GM19025 (cell line): Measurements from ENCODE around the gene DDX25.

ENCODE experiments used
- ATAC-seq: cut with Tn5 transposase; IDR thresholded peaks from one replicate; pipeline ENCODE4 v1.9.1; 2021; ENCODE audit warnings: mild to moderate bottlenecking, low read depth, moderate library complexity; ENCODE audit not compliant: unreplicated experiment

Gene DDX25

GRCh38 chr11:125968354-125968753 is 64.0 kb downstream of the DDX25 start:
- no peak for ATAC-seq

- ATAC-seq = no peak
Measured at GRCh38 chr11:125971618-125972017, 67.3 kb downstream of the DDX25 start.

GRCh38 chr11:125974284-125974683 is 70.0 kb downstream of the DDX25 start:
- ATAC-seq = no peak

GRCh38 chr11:125975634-125976033 is 71.3 kb downstream of the DDX25 start:
- ATAC-seq = no peak

- ATAC-seq = no peak
Measured at GRCh38 chr11:125976156-125976555, 71.8 kb downstream of the DDX25 start.

- no peak for ATAC-seq
Measured at GRCh38 chr11:125977333-125977732, 73.0 kb downstream of the DDX25 start.

- no peak for ATAC-seq
Measured at GRCh38 chr11:125978181-125978716, 73.9 kb downstream of the DDX25 start.
